ENCODE data around the gene TMEM87B.
"Not testable (repeated sequence)": the region's sequence is repeated elsewhere in the genome, so short reads cannot be mapped to it uniquely, and the experiment has no call there.

TMEM87B gene

DNA sequence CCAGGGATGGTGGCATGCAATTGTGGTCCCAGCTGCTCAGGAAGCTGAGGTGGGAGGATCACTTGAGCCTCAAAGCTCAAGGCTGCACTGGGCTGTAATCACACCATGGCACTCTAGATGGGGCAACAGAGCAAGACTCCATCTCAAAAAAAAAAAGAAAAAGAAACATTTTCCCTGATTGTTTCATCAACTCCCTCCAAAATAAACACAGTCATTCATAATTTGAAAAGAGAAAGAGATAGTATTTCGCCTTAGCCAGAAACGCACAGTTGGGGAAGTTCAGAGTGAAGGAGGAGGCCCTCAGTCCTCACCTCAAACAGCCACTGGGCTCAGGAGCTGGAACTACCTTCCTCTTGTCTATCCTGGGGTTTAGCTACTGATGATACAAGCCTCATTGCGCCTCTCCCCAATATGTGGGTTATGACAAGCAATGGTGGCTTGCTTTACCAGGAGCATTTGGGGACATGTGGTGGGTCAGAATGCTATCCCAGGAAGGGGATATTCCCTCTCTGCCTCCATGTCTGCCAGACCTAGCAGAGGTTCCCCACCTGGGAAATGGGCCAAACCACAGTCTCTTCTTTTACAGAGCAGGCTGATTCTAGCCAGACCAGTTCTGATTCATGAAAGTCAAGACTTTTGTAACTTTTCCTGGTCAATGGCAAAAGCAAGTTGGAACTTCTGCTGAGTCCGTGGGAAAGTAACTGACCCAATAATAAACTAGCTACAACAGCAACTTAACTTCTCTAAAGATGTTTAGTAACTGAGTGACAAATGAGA is 22.2 kb upstream of the TMEM87B start:
- peak; percentile 10 for DNase-seq (ENCODE audit: low spot score)

DNA sequence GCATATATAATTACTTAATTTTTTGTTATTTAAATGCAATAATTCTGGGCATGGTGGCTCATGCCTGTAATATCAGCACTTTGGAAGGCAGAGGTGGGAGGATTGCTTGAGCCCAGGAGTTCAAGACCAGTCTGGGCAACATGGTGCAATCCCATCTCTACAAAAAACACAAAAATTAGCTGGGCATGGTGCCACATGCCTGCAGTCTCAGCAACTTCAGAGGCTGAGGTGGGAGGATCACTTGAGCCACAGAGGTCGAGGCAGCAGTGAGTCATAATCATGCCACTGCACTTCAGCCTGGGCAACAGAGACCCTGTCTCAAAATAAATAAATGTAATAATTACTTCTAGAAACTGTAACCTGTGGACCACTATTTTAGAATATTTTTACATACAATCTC is 21.5 kb upstream of the TMEM87B start:
- DNase-seq (ENCODE audit: low spot score) = no peak

DNA sequence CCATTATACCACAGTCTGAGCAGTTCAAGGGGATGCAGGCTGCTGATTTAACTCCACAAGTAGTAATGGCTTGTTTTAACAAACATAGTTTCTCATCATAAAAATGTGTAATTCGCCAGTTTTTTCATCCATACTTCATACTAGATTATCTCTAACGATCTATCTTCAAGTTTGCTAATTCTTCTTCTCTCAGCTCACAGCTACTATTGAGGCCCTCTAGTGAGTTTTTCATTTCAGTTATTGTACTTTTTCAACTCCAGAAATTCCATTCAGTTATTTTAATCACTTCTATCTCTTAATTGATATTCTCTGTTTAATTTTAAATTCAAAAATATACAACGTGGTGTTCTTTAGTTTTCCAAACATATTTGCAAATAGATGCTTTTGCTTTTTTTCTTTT is 20.1 kb upstream of the TMEM87B start:
- no peak for DNase-seq (ENCODE audit: low spot score)

GRCh38 chr2:112035786-112036185 is 19.3 kb upstream of the TMEM87B start:
- no peak for DNase-seq (ENCODE audit: low spot score)

DNA sequence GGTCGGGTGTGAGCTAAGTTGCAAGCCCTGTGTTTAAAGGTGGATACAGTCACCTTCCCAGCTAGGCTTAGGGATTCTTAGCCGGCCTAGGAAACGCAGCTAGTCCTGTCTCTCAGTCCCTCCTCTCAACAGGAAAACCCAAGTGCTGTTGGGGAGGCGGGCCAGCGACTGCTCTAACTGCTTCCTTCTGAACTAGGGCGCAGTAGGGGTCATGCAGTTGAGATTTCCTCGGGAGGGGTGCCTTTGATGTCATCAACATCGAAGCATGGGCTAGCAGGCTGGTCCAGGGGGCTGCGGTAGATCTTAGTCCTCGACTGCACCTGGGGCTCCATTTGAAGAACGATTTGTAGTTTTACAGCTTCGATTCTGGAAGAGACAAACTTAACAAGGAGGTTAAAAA is 15.5 kb upstream of the TMEM87B start:
- not testable (repeated sequence) for DNase-seq (ENCODE audit: low spot score)

DNA sequence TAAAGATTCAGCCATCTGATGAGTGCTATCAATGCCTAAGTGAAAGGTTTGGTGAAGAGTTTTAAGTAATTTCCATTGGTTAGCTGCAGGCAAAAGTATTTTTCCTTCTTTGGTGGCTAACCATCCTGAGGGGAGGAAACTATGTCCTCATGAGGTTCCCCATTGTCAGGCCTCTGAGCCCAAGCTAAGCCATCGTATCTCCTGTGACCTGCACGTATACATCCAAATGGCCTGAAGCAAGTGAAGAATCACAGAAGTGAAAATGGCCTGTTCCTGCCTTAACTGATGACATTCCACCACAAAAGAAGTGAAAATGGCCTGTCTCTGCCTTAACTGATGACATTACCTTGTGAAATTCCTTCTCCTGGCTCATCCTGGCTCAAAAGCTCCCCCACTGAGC is 15.0 kb upstream of the TMEM87B start:
- not testable (repeated sequence) for DNase-seq (ENCODE audit: low spot score)

GRCh38 chr2:112041460-112041859 is 13.6 kb upstream of the TMEM87B start:
- DNase-seq (ENCODE audit: low spot score) = not testable (repeated sequence)

- no peak for DNase-seq (ENCODE audit: low spot score)
Measured at GRCh38 chr2:112045446-112046014, 9.5 kb upstream of the TMEM87B start.

- DNase-seq (ENCODE audit: low spot score) = no peak
Measured at GRCh38 chr2:112046231-112046630, 8.8 kb upstream of the TMEM87B start.

GRCh38 chr2:112047537-112048235 is 7.4 kb upstream of the TMEM87B start:
- DNase-seq (ENCODE audit: low spot score) = no peak

DNA sequence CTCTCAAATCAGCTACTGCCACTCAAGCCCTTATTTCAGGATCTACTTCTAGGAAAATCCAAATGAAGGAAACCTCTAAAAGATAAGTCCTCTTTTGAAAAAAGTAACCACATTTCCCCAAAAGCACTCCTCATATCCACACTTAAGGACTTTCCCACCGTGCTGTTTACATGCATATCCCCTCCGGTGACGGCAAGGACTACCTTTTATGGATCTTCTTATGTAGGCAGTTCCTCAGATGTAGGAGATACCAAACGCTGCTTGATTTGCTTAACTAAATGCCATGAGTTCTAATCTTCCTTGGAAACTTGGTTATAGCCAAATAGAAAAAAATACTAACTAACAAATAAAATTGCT is 6.9 kb upstream of the TMEM87B start:
- no peak for DNase-seq (ENCODE audit: low spot score)

- DNase-seq (ENCODE audit: low spot score) = peak; percentile 19
Measured at GRCh38 chr2:112048887-112049286, 6.2 kb upstream of the TMEM87B start.

- no peak for DNase-seq (ENCODE audit: low spot score)
Measured at GRCh38 chr2:112050316-112050715, 4.8 kb upstream of the TMEM87B start.

DNA sequence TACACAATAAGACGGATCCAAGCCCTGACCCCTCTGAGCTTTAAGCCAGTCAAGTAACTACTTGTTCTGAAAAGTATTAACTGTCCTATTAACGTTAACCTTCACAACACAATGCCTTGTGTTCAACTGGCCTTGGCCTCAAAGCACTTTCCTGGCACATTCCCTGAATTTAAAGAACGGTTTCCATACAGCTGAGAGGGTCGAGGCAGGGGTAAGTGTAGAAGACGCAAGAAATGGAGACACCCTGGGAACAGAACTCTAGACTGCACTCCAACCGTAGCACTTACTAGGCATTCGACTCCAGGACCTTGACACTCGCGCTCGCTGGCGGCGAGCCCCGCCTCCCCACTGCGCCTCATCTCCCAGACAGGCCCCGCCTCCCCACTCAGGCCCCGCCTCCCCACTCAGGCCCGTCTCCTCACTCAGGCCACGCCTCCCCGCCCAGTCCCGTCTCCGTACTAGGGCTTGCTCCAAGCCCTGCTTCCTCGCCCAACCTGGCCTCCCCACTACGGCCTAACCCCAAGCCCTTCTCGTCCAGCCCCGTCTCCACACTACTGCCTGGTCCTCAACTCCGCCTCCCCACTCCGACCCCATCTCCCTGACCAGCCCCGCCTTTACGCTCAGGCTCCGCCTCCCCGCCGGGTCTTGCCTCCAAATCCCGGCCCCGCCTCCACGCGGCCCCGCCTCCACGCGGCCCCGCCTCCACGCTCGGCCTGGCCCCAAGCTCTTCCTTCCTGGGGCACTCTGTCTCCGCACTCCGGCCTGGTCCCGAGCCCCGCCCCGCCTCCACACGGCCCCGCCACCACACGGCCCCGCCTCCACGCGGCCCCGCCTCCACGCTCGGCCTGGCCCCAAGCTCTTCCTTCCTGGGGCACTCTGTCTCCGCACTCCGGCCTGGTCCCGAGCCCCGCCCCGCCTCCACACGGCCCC is 887 bp upstream of the TMEM87B start:
- DNase-seq (ENCODE audit: low spot score) = peak; percentile 92

- peak; percentile 62 for DNase-seq (ENCODE audit: low spot score)
Measured at GRCh38 chr2:112055730-112056625, 909 bp downstream of the TMEM87B start.

DNA sequence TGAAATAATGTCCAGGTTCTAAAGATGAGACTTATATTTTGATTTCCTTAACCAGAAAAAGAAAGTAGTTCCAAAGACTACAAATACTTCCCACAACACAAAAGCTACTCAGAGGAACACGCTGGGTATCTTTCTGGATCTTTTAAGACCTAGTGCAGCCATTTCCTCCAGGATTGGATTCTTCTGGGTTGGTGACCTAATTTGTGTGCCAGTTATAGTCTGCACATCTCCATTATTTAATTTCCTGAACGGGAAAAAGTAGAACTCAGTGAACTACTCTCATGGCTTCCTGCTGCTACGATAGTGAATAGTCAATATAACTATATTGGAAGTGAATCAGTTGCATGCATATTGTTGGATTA is 1.5 kb downstream of the TMEM87B start:
- peak; percentile 26 for DNase-seq (ENCODE audit: low spot score)

DNA sequence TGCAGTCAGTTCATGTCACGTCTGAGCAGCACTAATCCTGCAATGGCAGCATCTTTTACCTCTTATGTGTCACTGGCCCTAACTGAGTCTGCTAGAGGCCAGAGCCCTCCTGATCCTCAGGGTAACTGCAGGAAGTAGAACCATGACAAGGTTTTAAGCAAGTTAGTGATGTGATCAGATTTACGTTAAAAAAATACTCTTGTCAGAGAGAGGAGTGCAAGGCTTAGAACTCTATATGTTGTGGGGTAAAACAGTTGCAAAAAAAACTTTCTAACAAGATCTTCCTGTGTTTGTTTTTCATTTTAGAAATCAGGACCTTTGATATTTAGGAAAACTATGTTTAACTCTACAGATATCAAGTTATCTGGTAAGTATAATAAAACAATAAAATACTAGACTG is 4.6 kb downstream of the TMEM87B start:
- DNase-seq (ENCODE audit: low spot score) = no peak

GRCh38 chr2:112061299-112061698 is 6.2 kb downstream of the TMEM87B start:
- no peak for DNase-seq (ENCODE audit: low spot score)

- no peak for DNase-seq (ENCODE audit: low spot score)
Measured at GRCh38 chr2:112061840-112062239, 6.8 kb downstream of the TMEM87B start.

DNA sequence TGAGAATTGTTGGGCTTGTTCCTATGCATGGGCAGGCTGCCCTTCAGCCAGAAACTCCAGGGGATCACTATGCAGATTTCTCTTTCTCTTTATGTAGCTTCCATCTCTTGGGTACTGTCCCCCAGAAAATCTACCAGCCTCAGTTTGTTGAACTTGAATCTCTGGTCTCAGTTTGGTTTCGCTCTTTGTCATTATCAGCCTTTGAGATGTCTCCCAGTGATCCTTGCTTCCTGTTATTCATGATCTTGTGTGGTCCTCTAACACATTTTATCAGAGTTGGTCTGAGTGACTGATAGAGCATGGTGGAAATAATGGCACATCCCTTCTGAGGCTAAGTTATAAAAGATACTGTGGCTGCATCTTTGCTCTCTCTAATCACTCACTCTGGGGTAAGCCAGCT is 7.8 kb downstream of the TMEM87B start:
- no peak for DNase-seq (ENCODE audit: low spot score)

- DNase-seq (ENCODE audit: low spot score) = no peak
Measured at GRCh38 chr2:112065486-112065885, 10.4 kb downstream of the TMEM87B start.
